ENCODE data around the gene FAM228B. TPM values are rescaled to one million over a fixed set of nuclear protein-coding genes. Genes with fewer than 3 reads are reported as not detected.
A peak's percentile ranks its signal among the peaks of the same experiment; 100 is the strongest.

FAM228B gene
- total RNA-seq, 2 experiments from 2014 or later = 21.6 to 24.2 TPM

DNA sequence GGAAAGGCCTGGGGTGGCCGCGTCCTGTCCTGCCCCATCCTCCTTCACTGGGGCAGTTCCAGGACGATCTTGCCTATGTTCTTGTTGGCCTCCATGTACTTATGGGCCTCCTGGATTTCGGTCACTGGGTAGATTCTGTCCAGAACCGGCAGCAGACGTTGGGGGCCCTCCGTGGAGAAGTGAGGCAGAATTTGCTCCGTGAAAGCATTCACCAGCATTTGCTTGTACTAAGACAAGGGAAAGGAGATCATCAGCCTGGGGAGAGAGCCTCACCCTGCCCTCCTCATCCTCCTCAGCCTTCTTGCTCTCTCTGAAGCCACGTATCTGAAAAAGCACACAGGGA is 45.8 kb upstream of the FAM228B start:
- H3K36me3 Mint-ChIP-seq (ENCODE audit: low read depth) = peaks cover 45% of the 10 kb centered on the region
- H3K9me3 Mint-ChIP-seq = no peaks in the 10 kb centered on the region
- Histone ChIP-seq H3K9me3 (ENCODE audit: control insufficient read depth in 1 of 2, insufficient read depth in 1 of 2, low read length in 2 of 2) (no peaks in the 10 kb centered on the region), H3K4me1 (ENCODE audit: insufficient read depth, low read length) (peaks cover 27% of the 10 kb centered on the region), H3K27ac (ENCODE audit: low read depth in 1 of 2, low read length in 2 of 2) (peak overlapping the region; percentile 86 to 95), H3K36me3 (ENCODE audit: insufficient read depth, low read length) (peaks cover 22% of the 10 kb centered on the region), H3K27me3 (ENCODE audit: control insufficient read depth in 1 of 2, insufficient read depth in 2 of 2, low read length in 2 of 2) (no peaks in the 10 kb centered on the region), H3K4me3 (ENCODE audit: low read length) (peak overlapping the region; percentile 93)
- ChIA-PET CTCF (interaction anchor here (1.1 to 1.3 kb wide), 2 partner anchors 11 to 253 kb away, joined by 3 read pairs; no protein-coding TSS in a partner anchor), POLR2A (interaction anchor here (0.8 to 2.8 kb wide), 4 partner anchors 29 to 413 kb away, joined by 3 to 132 read pairs (median 47); partner anchors contain the start of genes ATAD2B, FKBP1B, ITSN2 and WDCP)
- DNase-seq (no peak), ATAC-seq (ENCODE audit: poor library complexity) (no peak)
- peak overlapping the region; percentile 97 for H3K4me3 Mint-ChIP-seq
- TF ChIP-seq, protein P1, sequence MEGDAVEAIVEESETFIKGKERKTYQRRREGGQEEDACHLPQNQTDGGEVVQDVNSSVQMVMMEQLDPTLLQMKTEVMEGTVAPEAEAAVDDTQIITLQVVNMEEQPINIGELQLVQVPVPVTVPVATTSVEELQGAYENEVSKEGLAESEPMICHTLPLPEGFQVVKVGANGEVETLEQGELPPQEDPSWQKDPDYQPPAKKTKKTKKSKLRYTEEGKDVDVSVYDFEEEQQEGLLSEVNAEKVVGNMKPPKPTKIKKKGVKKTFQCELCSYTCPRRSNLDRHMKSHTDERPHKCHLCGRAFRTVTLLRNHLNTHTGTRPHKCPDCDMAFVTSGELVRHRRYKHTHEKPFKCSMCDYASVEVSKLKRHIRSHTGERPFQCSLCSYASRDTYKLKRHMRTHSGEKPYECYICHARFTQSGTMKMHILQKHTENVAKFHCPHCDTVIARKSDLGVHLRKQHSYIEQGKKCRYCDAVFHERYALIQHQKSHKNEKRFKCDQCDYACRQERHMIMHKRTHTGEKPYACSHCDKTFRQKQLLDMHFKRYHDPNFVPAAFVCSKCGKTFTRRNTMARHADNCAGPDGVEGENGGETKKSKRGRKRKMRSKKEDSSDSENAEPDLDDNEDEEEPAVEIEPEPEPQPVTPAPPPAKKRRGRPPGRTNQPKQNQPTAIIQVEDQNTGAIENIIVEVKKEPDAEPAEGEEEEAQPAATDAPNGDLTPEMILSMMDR (IDR thresholded peaks at IDR 0.05) = no peak
- H3K4me1 Mint-ChIP-seq (ENCODE audit: low read depth) = peaks cover 37% of the 10 kb centered on the region
- peak overlapping the region; percentile 98 for H3K27ac Mint-ChIP-seq
- H3K27me3 Mint-ChIP-seq = no peaks in the 10 kb centered on the region
- intact Hi-C loops (cut with DNase I, micrococcal nuclease) = loop anchor here (1.0 to 10.0 kb wide), 7 partner anchors 30 to 1957 kb away; partner anchors contain the start of genes ATAD2B (in 1 of the 2), CENPO (in 1 of the 2), ITSN2 (in 1 of the 2) and NCOA1 (in 1 of the 2)

DNA sequence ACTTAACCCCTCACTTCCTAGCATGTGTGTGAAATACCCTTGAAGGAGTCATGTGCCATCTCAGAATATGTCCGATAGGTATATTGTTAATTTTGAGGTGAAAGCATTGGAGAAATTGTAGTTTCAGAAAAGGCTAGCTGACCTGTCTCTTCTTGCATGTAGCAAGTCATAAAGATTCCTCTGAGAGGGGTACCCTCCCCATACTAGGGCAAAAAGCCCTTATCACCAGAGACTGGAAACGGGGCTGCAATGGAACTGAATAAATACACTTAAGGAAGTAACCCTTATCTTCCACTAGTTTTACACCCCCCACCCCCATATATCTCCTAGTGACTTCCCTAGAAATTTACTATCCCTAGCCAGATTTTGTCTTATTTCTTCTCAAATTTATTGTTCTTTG is 45.4 kb upstream of the FAM228B start:
- POLR2A ChIA-PET = interaction anchor here (1.4 to 2.8 kb wide), 3 partner anchors 30 to 151 kb away, joined by 6 to 132 read pairs (median 6); partner anchors contain the start of genes ATAD2B and WDCP
- intact Hi-C loops (cut with DNase I, micrococcal nuclease) = loop anchor here (1.0 to 10.0 kb wide), 7 partner anchors 31 to 1957 kb away; partner anchors contain the start of genes ATAD2B (in 1 of the 2), CENPO (in 1 of the 2), ITSN2 (in 1 of the 2) and NCOA1 (in 1 of the 2)
- Mint-ChIP-seq H3K36me3 (ENCODE audit: low read depth) (peaks cover 42% of the 10 kb centered on the region), H3K27me3 (no peaks in the 10 kb centered on the region), H3K9me3 (no peaks in the 10 kb centered on the region), H3K27ac (peak overlapping the region; percentile 98), H3K4me3 (peak overlapping the region; percentile 97), H3K4me1 (ENCODE audit: low read depth) (peaks cover 33% of the 10 kb centered on the region)
- Histone ChIP-seq H3K4me3 (ENCODE audit: low read length) (no peak overlapping the region), H3K9me3 (ENCODE audit: control insufficient read depth in 1 of 2, insufficient read depth in 1 of 2, low read length in 2 of 2) (no peaks in the 10 kb centered on the region), H3K4me1 (ENCODE audit: insufficient read depth, low read length) (peaks cover 27% of the 10 kb centered on the region), H3K27me3 (ENCODE audit: control insufficient read depth in 1 of 2, insufficient read depth in 2 of 2, low read length in 2 of 2) (no peaks in the 10 kb centered on the region), H3K27ac (ENCODE audit: low read depth in 1 of 2, low read length in 2 of 2) (peak overlapping the region in 1 of 2 donors; percentile 95), H3K36me3 (ENCODE audit: insufficient read depth, low read length) (peaks cover 18% of the 10 kb centered on the region)
- ATAC-seq (ENCODE audit: poor library complexity) (no peak), DNase-seq (no peak)
- TF ChIP-seq, protein P1 (IDR thresholded peaks at IDR 0.05) = no peak
- CTCF ChIA-PET = no interaction called here

DNA sequence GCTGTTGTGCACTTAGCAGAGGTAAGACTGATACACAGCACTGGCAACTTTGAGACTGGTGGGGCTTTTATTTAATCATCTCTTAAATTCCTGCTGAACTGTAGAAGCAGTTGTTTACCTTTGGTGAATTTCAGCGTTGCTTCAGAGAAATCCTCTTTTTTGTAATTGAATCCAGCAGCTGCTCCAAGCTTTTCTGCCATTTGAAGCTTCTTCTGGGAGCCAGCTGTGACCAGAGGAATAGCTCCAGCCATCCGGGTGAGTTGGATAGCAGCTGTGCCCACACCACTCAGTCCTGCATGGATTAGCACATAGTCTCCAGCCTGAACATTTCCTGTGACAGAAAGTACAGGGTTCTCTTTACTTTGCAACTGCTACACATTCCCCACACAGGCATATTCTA is 42.6 kb upstream of the FAM228B start:
- Histone ChIP-seq H3K4me1 (ENCODE audit: insufficient read depth, low read length) (peaks cover 34% of the 10 kb centered on the region), H3K27me3 (ENCODE audit: control insufficient read depth in 1 of 2, insufficient read depth in 2 of 2, low read length in 2 of 2) (no peaks in the 10 kb centered on the region), H3K9me3 (ENCODE audit: control insufficient read depth in 1 of 2, insufficient read depth in 1 of 2, low read length in 2 of 2) (no peaks in the 10 kb centered on the region), H3K27ac (ENCODE audit: low read depth in 1 of 2, low read length in 2 of 2) (no peak overlapping the region), H3K4me3 (ENCODE audit: low read length) (no peak overlapping the region), H3K36me3 (ENCODE audit: insufficient read depth, low read length) (peaks cover 8% of the 10 kb centered on the region)
- Mint-ChIP-seq H3K4me3 (no peak overlapping the region), H3K36me3 (ENCODE audit: low read depth) (peaks cover 20% of the 10 kb centered on the region), H3K27me3 (no peaks in the 10 kb centered on the region), H3K27ac (no peak overlapping the region), H3K4me1 (ENCODE audit: low read depth) (peaks cover 34% of the 10 kb centered on the region), H3K9me3 (no peaks in the 10 kb centered on the region)
- ChIA-PET POLR2A (no interaction called here), CTCF (no interaction called here)
- no peak for DNase-seq
- ATAC-seq (ENCODE audit: poor library complexity) = no peak
- TF ChIP-seq, protein P1 (IDR thresholded peaks at IDR 0.05) = no peak
- intact Hi-C loops (cut with DNase I, micrococcal nuclease) = no loop called here
